GM08714 (cell line): ENCODE data around the gene NKAIN1.
"Not testable (repeated sequence)": the region's sequence is repeated elsewhere in the genome, so short reads cannot be mapped to it uniquely, and the experiment has no call there.

ENCODE experiments used
- H3K4me3 ChIP-seq: fragments of 200-500 bp; sonication (Bioruptor generic); 2 replicates; pipeline ENCODE4 v1.5.1; 2014; ENCODE audit warnings: mild to moderate bottlenecking, low read length, inconsistent platforms
- ZNF274 ChIP-seq: IDR thresholded peaks from 2 replicates; pipeline ENCODE4 v1.6.1; 2012; ENCODE audit warnings: mild to moderate bottlenecking, low read depth, low read length

The NKAIN1 gene

GRCh38 chr1:31159869-31160611 is 79.6 kb downstream of the NKAIN1 start:
- H3K4me3 ChIP-seq, result no peak overlapping the region
- TF ChIP-seq ZNF274, result no peak

GRCh38 chr1:31159323-31159722 is 80.4 kb downstream of the NKAIN1 start:
- TF ChIP-seq ZNF274, result no peak
- no peak overlapping the region for H3K4me3 ChIP-seq

- peak overlapping the region; percentile 70 for H3K4me3 ChIP-seq
- no peak for TF ChIP-seq ZNF274
Measured at GRCh38 chr1:31155216-31155806, 84.4 kb downstream of the NKAIN1 start.

- TF ChIP-seq ZNF274, result no peak
- peak overlapping the region; percentile 70 for H3K4me3 ChIP-seq
Measured at GRCh38 chr1:31154632-31155215, 85.0 kb downstream of the NKAIN1 start.

- TF ChIP-seq ZNF274, result no peak
- H3K4me3 ChIP-seq, result peak overlapping the region; percentile 66
Measured at GRCh38 chr1:31154000-31154631, 85.6 kb downstream of the NKAIN1 start.

GRCh38 chr1:31153423-31153822 is 86.3 kb downstream of the NKAIN1 start:
- H3K4me3 ChIP-seq, result no peak overlapping the region
- TF ChIP-seq ZNF274, result no peak

- no peak overlapping the region for H3K4me3 ChIP-seq
- TF ChIP-seq ZNF274, result no peak
Measured at GRCh38 chr1:31152181-31152795, 87.4 kb downstream of the NKAIN1 start.

- no peak for TF ChIP-seq ZNF274
- H3K4me3 ChIP-seq, result no peak overlapping the region
Measured at GRCh38 chr1:31151402-31151801, 88.3 kb downstream of the NKAIN1 start.

GRCh38 chr1:31148409-31148808 is 91.3 kb downstream of the NKAIN1 start:
- no peak for TF ChIP-seq ZNF274
- no peak overlapping the region for H3K4me3 ChIP-seq

GRCh38 chr1:31145648-31146047 is 94.0 kb downstream of the NKAIN1 start:
- no peak overlapping the region for H3K4me3 ChIP-seq
- no peak for TF ChIP-seq ZNF274

GRCh38 chr1:31144442-31144841 is 95.2 kb downstream of the NKAIN1 start:
- TF ChIP-seq ZNF274, result no peak

GRCh38 chr1:31143455-31143854 is 96.2 kb downstream of the NKAIN1 start:
- no peak overlapping the region for H3K4me3 ChIP-seq
- TF ChIP-seq ZNF274, result no peak

More at GRCh38 chr1:31144442-31144841, 95.2 kb downstream of the NKAIN1 start:
- H3K4me3 ChIP-seq, result no peak overlapping the region

GRCh38 chr1:31142406-31142805 is 97.3 kb downstream of the NKAIN1 start:
- no peak for TF ChIP-seq ZNF274

GRCh38 chr1:31140299-31140698 is 99.4 kb downstream of the NKAIN1 start:
- H3K4me3 ChIP-seq, result no peak overlapping the region
- no peak for TF ChIP-seq ZNF274

More at GRCh38 chr1:31142406-31142805, 97.3 kb downstream of the NKAIN1 start:
- no peak overlapping the region for H3K4me3 ChIP-seq

- not testable (repeated sequence) for H3K4me3 ChIP-seq
Measured at GRCh38 chr1:31138797-31139521, 100.7 kb downstream of the NKAIN1 start.

- not testable (repeated sequence) for H3K4me3 ChIP-seq
Measured at GRCh38 chr1:31137873-31138272, 101.8 kb downstream of the NKAIN1 start.
